ENCODE data around the gene UNC45A. TPM values are rescaled to one million over a fixed set of nuclear protein-coding genes. Genes with fewer than 3 reads are reported as not detected.
"Not testable (repeated sequence)": the region's sequence is repeated elsewhere in the genome, so short reads cannot be mapped to it uniquely, and the experiment has no call there.

UNC45A gene
- total and polyA plus RNA-seq, 2 donors: 29.8 to 38.9 TPM

DNA sequence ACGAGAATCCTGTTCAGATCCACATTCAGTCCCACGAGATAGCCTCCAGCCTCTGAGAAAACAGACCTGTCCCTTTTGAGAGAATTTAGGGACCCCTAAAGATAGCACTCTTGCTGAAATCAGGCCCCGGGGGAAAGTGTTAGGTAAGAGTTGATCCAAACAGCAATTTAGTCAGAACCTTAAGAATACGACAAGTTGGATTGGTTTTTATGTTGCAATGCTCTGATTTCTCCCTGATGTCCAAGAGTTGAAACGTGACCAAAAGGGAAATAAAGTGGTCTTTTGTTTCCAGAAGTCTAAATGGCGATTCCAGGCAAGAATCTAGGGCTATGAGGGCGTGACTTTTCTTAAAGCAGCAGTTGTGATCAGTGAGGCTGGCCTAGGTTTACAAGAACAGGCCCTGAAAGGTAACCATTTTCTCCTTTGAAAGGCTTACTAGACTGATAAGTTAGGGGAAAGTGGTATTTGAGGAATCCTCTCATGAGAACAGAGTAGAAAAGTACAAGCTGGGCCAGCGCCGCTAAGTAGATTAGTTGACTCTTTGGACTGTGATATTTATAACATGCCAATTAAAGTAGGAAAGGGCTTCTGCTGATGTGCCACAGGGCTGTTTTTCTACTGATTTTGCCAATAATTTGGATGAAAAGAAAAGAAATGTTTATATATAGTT, 27.1 kb upstream of the UNC45A start:
- DNase-seq (ENCODE audit: low read depth in 6 of 9, low spot score in 9 of 9): no peak
- no peak overlapping the region for H3K4me3 ChIP-seq (ENCODE audit: low read length in 2 of 2)
- peaks cover 7 to 9% of the 10 kb centered on the region in 2 donors for H3K4me1 ChIP-seq (ENCODE audit: control insufficient read depth in 2 of 2, insufficient read depth in 2 of 2, low read length in 2 of 2)
- 97% methylated on average over 9 of the region's 9 CpGs for WGBS
- H3K36me3 ChIP-seq (ENCODE audit: control insufficient read depth in 2 of 2, insufficient read depth in 2 of 2, low read length in 1 of 2): peaks cover 66 to 71% of the 10 kb centered on the region in 2 donors
- no peaks in the 10 kb centered on the region for H3K9me3 ChIP-seq (ENCODE audit: control insufficient read depth in 2 of 2, insufficient read depth in 1 of 2, low read length in 1 of 2)
- no peak overlapping the region for H3K27ac ChIP-seq (ENCODE audit: low read depth in 1 of 2, low read length in 1 of 2)
- peaks cover 0 to 2% of the 10 kb centered on the region in 2 donors for H3K27me3 ChIP-seq (ENCODE audit: control insufficient read depth in 2 of 2, insufficient read depth in 1 of 2, low read length in 1 of 2)

GRCh38 chr15:90909449-90909848, 25.6 kb upstream of the UNC45A start:
- H3K27ac ChIP-seq (ENCODE audit: low read depth in 1 of 2, low read length in 1 of 2); DNase-seq (ENCODE audit: low read depth in 6 of 9, low spot score in 9 of 9); H3K4me1 ChIP-seq (ENCODE audit: control insufficient read depth in 2 of 2, insufficient read depth in 2 of 2, low read length in 2 of 2); H3K4me3 ChIP-seq (ENCODE audit: low read length in 2 of 2); H3K9me3 ChIP-seq (ENCODE audit: control insufficient read depth in 2 of 2, insufficient read depth in 1 of 2, low read length in 1 of 2); H3K27me3 ChIP-seq (ENCODE audit: control insufficient read depth in 2 of 2, insufficient read depth in 1 of 2, low read length in 1 of 2): not testable (repeated sequence)
- peaks cover 80 to 83% of the 10 kb centered on the region in 2 donors for H3K36me3 ChIP-seq (ENCODE audit: control insufficient read depth in 2 of 2, insufficient read depth in 2 of 2, low read length in 1 of 2)
- WGBS: 98% methylated on average over 11 of the region's 11 CpGs

- WGBS: 97% methylated on average over 8 of the region's 8 CpGs
- no peak for DNase-seq (ENCODE audit: low read depth in 6 of 9, low spot score in 9 of 9)
- Histone ChIP-seq H3K27me3 (ENCODE audit: control insufficient read depth in 2 of 2, insufficient read depth in 1 of 2, low read length in 1 of 2) (no peaks in the 10 kb centered on the region), H3K27ac (ENCODE audit: low read depth in 1 of 2, low read length in 1 of 2) (no peak overlapping the region), H3K4me1 (ENCODE audit: control insufficient read depth in 2 of 2, insufficient read depth in 2 of 2, low read length in 2 of 2) (peaks cover 0 to 8% of the 10 kb centered on the region in 2 donors), H3K36me3 (ENCODE audit: control insufficient read depth in 2 of 2, insufficient read depth in 2 of 2, low read length in 1 of 2) (peaks cover 82 to 83% of the 10 kb centered on the region in 2 donors), H3K9me3 (ENCODE audit: control insufficient read depth in 2 of 2, insufficient read depth in 1 of 2, low read length in 1 of 2) (no peaks in the 10 kb centered on the region), H3K4me3 (ENCODE audit: low read length in 2 of 2) (no peak overlapping the region)
Measured at GRCh38 chr15:90909976-90910375, 25.1 kb upstream of the UNC45A start.

- Histone ChIP-seq H3K9me3 (ENCODE audit: control insufficient read depth in 2 of 2, insufficient read depth in 1 of 2, low read length in 1 of 2) (no peaks in the 10 kb centered on the region), H3K4me3 (ENCODE audit: low read length in 2 of 2) (no peak overlapping the region), H3K4me1 (ENCODE audit: control insufficient read depth in 2 of 2, insufficient read depth in 2 of 2, low read length in 2 of 2) (peaks cover 0 to 15% of the 10 kb centered on the region in 2 donors), H3K27ac (ENCODE audit: low read depth in 1 of 2, low read length in 1 of 2) (no peak overlapping the region), H3K27me3 (ENCODE audit: control insufficient read depth in 2 of 2, insufficient read depth in 1 of 2, low read length in 1 of 2) (no peaks in the 10 kb centered on the region), H3K36me3 (ENCODE audit: control insufficient read depth in 2 of 2, insufficient read depth in 2 of 2, low read length in 1 of 2) (peaks cover 77 to 81% of the 10 kb centered on the region in 2 donors)
- no peak for DNase-seq (ENCODE audit: low read depth in 6 of 9, low spot score in 9 of 9)
- 96% methylated on average over 24 of the region's 24 CpGs for WGBS
Measured at GRCh38 chr15:90910441-90911301, 24.4 kb upstream of the UNC45A start.

- Histone ChIP-seq H3K36me3 (ENCODE audit: control insufficient read depth in 2 of 2, insufficient read depth in 2 of 2, low read length in 1 of 2) (peaks cover 77 to 78% of the 10 kb centered on the region in 2 donors), H3K9me3 (ENCODE audit: control insufficient read depth in 2 of 2, insufficient read depth in 1 of 2, low read length in 1 of 2) (no peaks in the 10 kb centered on the region), H3K27ac (ENCODE audit: low read depth in 1 of 2, low read length in 1 of 2) (no peak overlapping the region), H3K4me3 (ENCODE audit: low read length in 2 of 2) (no peak overlapping the region), H3K27me3 (ENCODE audit: control insufficient read depth in 2 of 2, insufficient read depth in 1 of 2, low read length in 1 of 2) (no peaks in the 10 kb centered on the region), H3K4me1 (ENCODE audit: control insufficient read depth in 2 of 2, insufficient read depth in 2 of 2, low read length in 2 of 2) (peaks cover 3 to 21% of the 10 kb centered on the region in 2 donors)
- WGBS: 95% methylated on average over 19 of the region's 19 CpGs
- DNase-seq (ENCODE audit: low read depth in 6 of 9, low spot score in 9 of 9): no peak
Measured at GRCh38 chr15:90911302-90911623, 23.8 kb upstream of the UNC45A start.

DNA sequence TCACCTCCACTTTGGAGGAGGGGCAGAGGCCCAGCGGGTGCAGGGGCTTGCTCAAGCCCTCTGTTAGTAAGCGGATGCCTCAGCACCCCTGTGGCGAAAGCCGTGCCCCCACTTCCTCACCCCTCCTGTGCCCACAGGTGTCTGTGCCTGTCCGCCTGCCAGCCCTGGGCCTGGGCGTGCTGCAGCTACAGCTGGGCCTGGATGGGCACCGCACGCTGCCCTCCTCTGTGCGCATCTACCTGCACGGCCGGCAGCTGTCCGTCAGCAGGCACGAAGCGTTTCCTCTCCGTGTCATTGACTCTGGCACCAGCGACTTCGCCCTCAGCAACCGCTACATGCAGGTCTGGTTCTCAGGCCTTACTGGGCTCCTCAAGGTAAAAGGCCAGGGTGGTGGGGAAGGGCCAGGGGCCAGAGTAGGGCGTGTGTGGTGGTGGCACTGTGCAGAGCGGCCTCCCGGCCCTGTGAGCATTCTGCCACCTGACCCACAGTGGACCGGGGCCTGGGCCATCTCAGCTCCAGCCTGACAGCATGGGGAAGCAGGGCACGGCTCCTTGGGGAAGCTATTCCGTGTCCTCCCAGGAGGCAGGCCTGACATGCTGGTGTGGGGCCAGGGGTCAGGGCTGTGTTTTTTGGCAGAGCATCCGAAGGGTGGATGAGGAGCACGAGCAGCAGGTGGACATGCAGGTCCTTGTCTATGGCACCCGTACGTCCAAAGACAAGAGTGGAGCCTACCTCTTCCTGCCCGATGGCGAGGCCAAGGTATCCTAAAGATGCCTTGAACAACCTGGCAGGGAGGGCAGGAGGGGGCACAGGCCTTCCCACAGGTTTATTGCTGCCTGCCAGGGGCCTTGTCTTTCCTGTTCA, 22.9 kb upstream of the UNC45A start:
- Histone ChIP-seq H3K9me3 (ENCODE audit: control insufficient read depth in 2 of 2, insufficient read depth in 1 of 2, low read length in 1 of 2) (no peaks in the 10 kb centered on the region), H3K36me3 (ENCODE audit: control insufficient read depth in 2 of 2, insufficient read depth in 2 of 2, low read length in 1 of 2) (peaks cover 74 to 76% of the 10 kb centered on the region in 2 donors), H3K27me3 (ENCODE audit: control insufficient read depth in 2 of 2, insufficient read depth in 1 of 2, low read length in 1 of 2) (no peaks in the 10 kb centered on the region), H3K4me3 (ENCODE audit: low read length in 2 of 2) (no peak overlapping the region), H3K27ac (ENCODE audit: low read depth in 1 of 2, low read length in 1 of 2) (no peak overlapping the region), H3K4me1 (ENCODE audit: control insufficient read depth in 2 of 2, insufficient read depth in 2 of 2, low read length in 2 of 2) (peaks cover 3 to 27% of the 10 kb centered on the region in 2 donors)
- no peak for DNase-seq (ENCODE audit: low read depth in 6 of 9, low spot score in 9 of 9)
- WGBS: 97% methylated on average over 30 of the region's 30 CpGs

GRCh38 chr15:90912770-90913075, 22.4 kb upstream of the UNC45A start:
- Histone ChIP-seq H3K36me3 (ENCODE audit: control insufficient read depth in 2 of 2, insufficient read depth in 2 of 2, low read length in 1 of 2) (peaks cover 74 to 75% of the 10 kb centered on the region in 2 donors), H3K4me3 (ENCODE audit: low read length in 2 of 2) (no peak overlapping the region), H3K4me1 (ENCODE audit: control insufficient read depth in 2 of 2, insufficient read depth in 2 of 2, low read length in 2 of 2) (peaks cover 3 to 27% of the 10 kb centered on the region in 2 donors), H3K27ac (ENCODE audit: low read depth in 1 of 2, low read length in 1 of 2) (no peak overlapping the region), H3K9me3 (ENCODE audit: control insufficient read depth in 2 of 2, insufficient read depth in 1 of 2, low read length in 1 of 2) (no peaks in the 10 kb centered on the region), H3K27me3 (ENCODE audit: control insufficient read depth in 2 of 2, insufficient read depth in 1 of 2, low read length in 1 of 2) (no peaks in the 10 kb centered on the region)
- DNase-seq (ENCODE audit: low read depth in 6 of 9, low spot score in 9 of 9): no peak
- WGBS: 96% methylated on average over 7 of the region's 7 CpGs

DNA sequence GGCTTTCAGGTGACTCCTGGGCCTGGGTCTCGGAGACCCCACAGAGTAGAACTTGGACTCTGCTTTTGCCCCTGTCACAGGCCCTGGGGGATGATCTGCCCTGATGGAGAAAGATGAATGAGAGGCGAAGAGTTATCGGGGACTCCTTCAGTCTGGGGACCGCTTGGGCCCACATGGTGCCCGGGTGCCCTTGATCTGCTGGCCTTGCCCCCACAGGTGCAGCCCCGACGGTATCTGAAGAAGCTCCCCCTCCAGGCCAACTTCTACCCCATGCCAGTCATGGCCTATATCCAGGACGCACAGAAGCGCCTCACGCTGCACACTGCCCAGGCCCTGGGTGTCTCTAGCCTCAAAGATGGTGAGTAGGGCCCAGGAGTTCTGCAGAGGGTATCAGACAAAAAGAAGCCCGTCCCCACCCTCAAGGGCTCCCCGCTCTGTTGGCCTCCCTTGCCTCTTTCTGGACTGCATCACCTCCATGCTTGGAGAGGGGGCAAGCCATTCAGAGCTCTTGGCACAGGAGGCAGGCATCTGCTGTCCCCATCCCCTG, 21.6 kb upstream of the UNC45A start:
- WGBS: 98% methylated on average over 12 of the region's 12 CpGs
- H3K4me1 ChIP-seq (ENCODE audit: control insufficient read depth in 2 of 2, insufficient read depth in 2 of 2, low read length in 2 of 2): peaks cover 3 to 27% of the 10 kb centered on the region in 2 donors
- H3K4me3 ChIP-seq (ENCODE audit: low read length in 2 of 2): no peak overlapping the region
- no peak overlapping the region for H3K27ac ChIP-seq (ENCODE audit: low read depth in 1 of 2, low read length in 1 of 2)
- no peaks in the 10 kb centered on the region for H3K27me3 ChIP-seq (ENCODE audit: control insufficient read depth in 2 of 2, insufficient read depth in 1 of 2, low read length in 1 of 2)
- peaks cover 76 to 78% of the 10 kb centered on the region in 2 donors for H3K36me3 ChIP-seq (ENCODE audit: control insufficient read depth in 2 of 2, insufficient read depth in 2 of 2, low read length in 1 of 2)
- DNase-seq (ENCODE audit: low read depth in 6 of 9, low spot score in 9 of 9): no peak
- no peaks in the 10 kb centered on the region for H3K9me3 ChIP-seq (ENCODE audit: control insufficient read depth in 2 of 2, insufficient read depth in 1 of 2, low read length in 1 of 2)

Measured in thymus (tissue), 11 donors.